HT1080 (cell line): ENCODE results near the gene INPP5F. TPM values are rescaled to one million over a fixed set of nuclear protein-coding genes. Genes with fewer than 3 reads are reported as not detected.
A peak's percentile ranks its signal among the peaks of the same experiment; 100 is the strongest.
"Not testable (repeated sequence)": the region's sequence is repeated elsewhere in the genome, so short reads cannot be mapped to it uniquely, and the experiment has no call there.

Experiments
- DNase-seq: peaks from one replicate; pipeline ENCODE4 v3.0.0-alpha.2; 2015; ENCODE audit warnings: low read depth
- total RNA-seq: library from RNA; depleted of rRNA; stranded (reverse); fragments of >200 nt; shearing (Covaris generic); gene quantifications from 2 replicates; pipeline ENCODE4 v1.2.3, GENCODE V29; 2014

INPP5F gene
- total RNA-seq, 1 experiment from 2014 or later: 19.0 TPM

DNA sequence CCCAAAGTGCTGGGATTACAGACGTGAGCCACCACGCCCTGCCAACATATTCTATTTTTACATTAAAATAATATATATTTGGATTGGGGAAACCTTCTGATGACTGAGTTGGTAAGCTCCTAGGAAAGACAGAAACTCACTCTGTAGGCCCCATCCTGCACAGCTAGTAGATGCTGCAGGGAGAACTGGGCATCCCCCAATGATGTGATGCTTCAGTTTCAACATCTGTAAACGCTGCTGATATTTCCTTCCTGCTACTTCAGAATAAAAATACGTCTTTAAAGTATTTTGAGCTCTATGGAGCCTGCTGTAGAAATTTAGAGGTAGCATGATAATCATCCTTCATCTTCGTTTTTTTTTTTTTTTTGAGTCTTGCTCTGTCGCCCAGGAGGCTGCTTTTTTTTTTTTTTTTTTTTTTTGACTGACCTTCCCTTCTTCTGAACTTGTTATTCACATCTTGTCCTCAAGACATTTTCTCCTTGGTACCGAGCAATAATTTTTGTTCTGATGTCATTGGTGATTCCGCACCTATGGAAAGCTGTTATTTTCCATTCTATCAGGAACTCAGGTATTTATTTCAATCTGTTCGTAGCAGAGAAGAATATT is 21.8 kb upstream of the INPP5F start:
- no peak for DNase-seq

DNA sequence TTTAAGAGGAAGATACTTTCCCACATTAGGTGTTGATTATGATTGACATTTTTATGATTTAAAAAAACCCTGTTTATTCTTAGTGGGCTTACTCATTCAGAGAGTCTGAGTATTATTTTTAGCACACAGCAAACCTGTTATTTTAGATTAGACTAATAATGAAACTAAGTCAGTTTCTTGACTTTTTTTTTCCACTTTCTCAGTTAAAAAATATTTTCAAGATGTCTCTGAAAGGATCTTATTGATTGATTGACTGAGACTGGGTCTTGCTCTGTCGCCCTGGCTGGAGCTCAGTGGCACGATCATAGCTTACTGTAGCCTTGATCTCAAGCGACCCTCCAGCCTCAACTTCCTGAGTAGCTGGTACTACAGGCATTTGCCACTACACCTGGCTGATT is 20.4 kb upstream of the INPP5F start:
- no peak for DNase-seq

DNA sequence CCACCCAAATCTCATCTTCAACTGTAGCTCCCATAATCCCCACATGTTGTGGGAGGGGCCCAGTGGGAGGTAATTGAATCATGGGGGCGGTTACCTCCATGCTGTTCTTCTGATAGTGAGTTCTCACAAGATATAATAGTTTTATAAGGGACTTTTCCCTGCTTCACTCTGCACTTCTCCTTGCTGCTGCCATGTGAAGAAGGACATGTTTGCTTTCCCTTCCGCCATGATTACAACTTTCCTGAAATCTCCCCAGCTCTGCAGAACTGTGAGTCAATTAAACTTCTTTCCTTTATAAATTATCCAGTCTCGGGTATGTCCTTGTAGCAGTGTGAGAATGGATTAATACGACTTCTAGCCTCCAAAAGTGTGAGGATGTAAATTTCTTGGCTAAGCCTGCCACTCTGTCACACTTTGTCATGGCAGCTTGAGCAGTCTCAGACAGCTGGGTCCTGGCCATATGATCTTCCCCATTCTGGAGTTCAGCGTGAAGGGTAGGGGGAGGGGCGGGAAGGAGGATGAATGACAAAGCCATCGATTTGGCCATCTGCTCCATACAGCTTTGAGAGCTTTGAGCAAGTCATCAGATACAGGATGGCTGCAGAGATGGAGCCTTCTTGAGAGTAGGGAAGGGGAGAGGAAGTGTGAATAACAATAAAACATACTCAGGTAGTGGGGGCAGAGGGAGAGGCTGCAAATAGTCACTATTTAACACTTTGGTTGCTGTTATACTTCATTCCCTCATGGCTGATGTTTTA is 19.1 kb upstream of the INPP5F start:
- no peak for DNase-seq

DNA sequence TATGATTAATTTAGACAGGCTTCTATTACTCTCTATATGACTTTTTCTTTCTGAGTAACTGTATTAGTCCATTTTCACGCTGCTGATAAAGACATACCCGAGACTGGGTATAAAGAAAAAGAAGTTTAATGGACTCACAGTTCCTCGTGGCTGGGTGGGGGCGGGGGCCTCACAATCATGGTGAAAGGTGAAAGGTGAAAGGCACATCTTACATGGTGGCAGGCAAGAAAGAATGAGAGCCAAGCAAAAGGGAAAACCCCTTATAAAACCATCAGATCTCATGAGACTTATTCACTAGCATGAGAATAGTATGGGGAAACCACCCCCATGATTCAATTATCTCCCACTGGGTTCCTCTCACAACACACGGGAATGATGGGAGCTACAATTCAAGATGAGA is 18.5 kb upstream of the INPP5F start:
- not testable (repeated sequence) for DNase-seq

DNA sequence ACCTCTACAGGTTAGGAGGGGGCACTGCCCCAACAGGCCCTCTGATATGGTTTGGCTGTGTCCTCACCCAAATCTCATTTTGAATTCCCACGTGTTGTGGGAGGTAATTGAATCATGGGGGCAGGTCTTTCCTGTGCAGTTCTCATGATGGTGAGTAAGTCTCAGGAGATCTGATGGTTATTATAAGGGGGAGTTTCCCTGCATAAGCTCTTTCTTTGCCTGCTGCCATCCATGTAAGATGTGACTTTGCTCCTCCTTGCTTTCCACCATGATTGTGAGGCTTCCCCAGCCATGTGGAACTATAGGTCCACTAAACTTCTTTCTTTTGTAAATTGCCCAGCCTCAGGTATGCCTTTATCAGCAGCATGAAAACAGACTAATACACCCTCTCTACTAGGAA is 14.9 kb upstream of the INPP5F start:
- peak; percentile 37 for DNase-seq

DNA sequence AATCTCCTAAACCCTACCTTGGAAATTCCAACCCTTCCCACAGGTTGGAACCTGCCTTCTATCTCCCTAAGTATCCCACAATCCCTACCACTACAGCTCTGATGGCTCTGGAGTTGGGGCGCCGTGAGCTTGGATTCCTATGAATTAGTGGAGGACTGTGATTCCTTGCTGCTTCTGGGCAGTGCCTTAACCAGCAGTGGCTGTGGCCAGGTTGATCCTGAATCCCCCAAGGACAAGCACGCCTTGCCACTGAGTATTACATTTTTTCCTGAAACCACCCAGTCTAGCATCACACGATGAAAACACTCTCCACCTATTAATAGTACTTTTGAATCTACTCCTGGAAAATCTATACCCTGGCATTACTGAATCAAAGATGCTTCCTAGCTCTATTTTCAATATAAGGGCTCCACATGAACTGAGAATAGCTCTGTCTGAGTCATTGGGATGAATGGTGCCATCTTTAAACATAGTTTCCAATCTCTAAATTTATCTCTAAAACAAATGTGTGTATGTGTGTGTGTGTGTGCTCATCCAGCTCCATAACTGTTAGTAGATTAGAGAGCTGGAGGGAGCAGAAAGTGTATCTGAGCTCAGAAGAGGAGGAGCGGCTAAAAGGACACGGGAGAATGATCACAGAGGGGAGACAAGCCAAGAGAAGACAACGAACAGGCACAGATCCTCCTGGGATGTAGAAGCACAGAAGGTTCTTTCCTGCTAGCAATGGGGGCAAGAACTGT is 11.9 kb upstream of the INPP5F start:
- no peak for DNase-seq

DNA sequence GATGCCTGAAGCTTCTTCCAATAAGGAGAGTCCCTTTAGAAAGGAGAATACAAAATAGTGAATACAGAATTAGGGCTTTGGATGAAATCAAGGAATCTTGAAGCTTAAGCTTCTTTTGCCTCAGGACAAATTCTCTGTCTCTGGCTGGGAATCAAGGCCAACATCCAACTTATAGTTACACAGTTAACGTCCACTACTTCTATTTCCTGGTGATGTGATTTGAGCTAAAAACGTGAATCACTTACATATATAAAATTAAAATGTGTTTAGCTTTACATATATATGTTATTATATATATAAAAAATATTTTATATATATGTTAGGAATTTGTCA is 11.4 kb upstream of the INPP5F start:
- no peak for DNase-seq

DNA sequence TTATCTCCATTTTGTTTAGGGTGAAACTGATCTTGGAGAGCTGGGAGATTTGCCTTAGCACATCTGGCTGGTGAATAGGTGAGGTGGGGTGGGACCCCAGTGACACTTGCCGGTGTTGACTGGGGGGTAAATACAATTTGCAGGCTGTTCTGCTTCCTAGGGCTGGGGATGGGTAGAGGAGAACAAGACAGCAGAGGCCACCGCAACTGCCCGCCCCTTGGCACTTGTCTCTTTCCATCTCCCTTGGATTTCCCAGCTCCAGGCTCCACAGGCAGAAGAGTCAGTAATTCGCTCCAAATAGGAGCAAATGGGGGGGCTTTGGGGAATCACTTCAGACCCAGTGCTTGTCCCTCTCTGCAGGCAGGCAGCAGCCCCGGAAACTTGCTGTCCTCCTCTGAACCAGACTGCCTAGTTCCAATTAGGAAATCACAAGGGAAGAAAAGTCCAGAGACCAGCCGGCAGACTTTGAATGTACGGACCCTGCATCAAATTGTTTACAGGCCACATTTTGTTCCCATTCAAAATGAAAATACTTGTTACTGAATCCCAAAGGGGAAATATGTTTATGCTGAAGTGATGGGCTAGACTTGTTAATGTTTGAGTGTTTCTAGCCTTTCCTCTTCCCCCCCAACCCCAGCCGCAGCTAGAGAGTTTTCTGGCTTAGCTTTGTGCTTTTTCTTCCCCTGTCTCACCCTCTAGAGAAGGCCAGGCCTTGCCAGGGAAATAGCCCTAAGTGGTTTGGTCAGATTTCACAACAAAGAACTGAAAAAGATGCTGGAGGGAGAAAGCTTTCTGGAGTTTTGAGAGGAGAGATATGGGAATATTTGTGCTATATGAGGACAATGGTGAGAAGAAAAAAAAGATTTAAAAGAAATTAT is 10.0 kb upstream of the INPP5F start:
- no peak for DNase-seq

DNA sequence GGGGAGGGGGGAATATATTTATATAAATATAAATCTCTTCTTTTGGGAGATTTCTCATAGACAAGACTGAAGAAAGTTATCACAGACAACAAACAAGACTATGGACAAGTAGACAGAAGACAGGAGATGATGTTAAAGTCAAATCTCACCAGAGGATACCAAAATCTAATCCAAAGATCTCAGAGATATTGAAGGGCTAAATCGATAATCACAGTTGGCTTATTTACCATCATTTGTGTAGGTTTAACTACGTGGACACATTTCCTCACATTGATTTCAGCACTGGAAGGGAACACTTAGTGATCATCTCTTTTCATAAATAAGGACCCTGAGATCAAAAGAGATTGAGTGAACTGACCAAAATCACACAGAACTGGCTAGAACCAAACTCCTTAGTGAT is 2.7 kb upstream of the INPP5F start:
- no peak for DNase-seq

DNA sequence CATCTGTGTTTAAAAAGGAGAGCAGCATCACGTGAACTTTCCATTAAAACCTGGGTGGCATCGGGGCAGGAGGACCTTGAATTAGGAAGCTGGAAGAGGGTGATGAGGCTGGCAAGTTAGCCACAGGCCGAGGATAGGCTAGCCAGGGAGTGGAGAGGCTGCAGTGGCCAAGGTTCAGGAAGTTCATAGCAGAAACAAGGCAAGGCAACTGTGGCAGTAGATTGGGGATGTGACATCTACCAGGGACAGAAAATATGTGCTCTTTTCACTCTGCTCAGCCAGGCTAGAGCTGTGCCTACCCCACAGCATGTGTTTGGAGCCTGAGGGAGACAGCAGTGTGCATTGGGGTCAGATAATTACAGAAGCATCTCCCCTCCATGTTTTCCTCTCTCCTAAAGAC is 2.2 kb upstream of the INPP5F start:
- no peak for DNase-seq

DNA sequence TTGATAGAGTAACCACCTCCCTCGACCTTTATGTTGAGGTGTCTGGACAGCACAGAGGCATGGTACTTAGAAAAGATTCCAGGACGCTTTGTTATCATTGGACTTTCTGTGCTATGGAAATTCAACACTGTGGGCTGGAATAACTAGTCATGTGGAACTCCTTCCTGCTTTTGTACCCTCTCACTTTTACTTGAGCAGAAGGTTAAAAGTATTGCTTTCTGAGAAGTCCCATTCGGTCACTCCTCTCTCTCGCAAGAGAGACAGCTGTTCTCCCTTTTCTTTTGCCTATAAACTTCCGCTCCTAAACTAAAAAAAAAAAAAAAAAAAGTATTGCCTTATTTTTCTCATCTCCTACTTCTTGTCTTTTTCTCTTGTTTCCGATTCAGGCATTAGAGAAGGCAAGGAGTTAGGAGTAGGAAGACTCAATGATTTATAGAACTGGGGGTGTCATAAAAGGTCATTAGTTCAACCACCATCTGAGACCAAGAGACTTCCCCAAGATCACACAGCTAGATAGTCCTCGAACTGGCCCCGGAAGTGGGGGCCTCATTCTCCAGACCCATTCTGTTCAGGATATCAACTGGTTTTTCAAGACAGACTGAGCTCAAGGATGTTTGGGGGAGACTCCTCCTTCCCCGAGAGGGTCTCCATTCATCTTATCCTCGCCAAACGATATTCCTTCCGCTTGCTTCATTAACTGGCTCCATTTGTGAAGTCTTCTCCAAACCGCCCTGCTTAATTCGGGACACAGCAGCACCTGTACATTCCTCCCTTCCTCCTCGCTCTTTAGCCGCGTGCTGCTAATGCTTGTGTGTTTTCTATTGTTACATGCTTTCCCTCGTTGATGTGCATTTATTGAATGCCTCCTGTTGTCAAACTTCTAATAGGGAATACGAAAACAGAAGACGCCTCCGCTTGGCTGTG is 995 bp upstream of the INPP5F start:
- DNase-seq: peak; percentile 13

DNA sequence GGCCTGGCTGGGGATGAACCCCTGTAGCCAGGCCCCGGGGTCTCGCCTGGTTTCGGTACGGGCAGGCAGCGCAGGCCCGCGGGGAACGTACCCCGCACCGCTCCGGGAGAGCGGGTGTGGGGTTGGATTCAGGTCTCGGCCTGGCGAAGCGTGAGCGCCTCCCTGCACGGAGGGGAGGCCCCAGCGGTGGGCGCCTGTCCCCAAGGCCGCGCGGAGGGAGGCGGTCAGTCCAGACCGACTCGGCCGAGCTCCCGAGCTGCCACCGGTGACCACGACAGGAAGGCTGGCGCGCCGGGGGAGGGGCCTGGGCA is 378 bp upstream of the INPP5F start:
- DNase-seq: no peak

DNA sequence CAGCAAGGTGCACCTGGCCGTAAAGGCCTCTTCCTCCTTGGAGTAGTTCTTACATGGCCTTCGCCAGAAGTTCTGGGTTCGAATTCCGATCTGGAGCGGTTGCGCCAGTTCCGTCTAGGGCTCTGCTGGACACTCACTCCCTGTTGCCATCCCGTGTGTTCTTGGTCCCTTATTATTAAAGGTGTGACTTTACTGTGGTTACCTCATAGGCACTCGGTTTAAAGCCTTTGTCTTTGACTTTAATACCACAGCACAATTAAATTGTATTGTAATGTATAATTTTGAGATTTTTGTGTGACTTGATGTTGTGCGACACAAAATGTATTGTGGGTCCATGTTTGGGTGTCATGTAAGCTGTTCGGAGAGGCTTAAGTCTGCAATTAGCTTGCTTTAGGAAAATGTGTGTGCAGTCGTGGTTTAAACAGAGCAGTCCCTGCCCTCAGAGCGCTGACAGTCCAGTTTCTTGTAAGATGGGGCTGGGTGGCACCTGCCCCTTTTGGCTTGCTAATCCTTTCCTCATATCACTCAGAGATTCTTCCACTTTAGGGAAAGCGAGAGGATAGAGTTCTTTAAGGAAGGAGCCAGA is 919 bp downstream of the INPP5F start:
- DNase-seq: no peak

DNA sequence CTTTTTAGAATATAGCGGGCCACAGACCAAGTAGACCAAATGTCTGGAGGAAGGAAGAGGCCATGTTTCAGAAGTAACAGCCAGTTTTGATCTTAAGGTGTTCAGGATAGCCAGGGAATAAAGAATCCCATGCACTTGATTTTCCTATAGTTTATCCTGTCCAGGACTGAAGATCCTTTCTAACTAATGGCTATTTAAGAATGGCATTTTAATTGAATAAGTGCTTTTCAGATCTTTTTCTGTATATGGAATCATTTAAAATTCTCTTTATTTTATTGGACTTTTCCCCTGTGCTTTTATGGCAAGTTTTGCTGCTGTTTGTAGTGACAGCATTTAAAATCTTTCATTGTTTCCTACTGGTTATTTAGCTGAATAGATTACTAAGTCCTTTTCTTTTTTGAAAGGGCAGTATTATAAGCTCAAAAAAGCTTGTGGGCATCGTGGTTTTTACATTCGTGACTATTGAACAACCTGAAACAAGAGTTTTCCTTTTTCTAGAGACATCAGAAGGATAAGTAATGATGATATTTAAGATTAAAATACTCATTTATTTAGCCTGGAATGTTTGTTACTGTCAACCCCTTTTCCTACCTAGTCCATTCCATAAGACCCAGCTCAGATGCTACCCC is 2.4 kb downstream of the INPP5F start:
- no peak for DNase-seq

DNA sequence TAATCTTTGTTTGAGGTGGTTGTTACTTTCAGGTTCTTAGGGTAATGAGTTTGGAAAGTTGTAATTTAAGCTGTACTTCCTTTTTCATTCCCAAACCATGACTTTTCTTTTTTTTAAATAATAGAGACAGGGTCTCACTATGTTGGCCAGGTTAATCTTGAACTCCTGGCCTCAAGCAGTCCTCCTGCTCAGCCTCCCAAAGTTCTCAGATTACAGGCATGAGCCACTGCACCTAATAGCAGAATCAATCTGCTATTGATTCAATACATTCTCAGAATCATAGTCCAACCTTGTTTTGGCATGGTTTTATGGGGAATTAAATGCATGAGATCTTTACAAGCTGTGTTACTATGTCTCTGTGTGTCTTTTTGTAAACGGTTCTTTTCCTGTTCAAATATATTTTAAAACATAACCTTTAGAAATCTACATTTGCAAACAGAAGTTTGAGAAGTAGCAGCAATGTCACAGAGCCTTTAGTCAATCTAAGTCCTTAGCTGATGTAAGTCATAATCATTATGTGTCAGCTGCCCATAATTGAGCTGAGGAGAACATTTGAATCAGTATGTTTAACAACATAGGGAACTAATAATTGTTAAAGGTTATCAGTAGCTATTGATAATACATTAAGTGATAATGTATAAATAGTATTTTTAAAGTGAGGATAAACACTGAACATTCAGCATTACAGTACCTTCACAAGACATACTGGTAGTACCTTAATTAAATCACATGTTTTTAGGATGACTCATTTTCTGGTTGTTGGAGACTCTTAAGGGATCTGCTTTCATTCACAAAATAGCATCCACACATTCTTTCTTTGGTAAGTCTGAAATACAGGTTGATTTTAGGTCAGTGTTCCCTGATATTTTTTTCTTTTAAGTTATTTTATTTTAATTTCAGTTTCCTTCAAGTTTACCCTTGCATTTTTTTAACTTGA is 8.8 kb downstream of the INPP5F start:
- DNase-seq: peak; percentile 65

DNA sequence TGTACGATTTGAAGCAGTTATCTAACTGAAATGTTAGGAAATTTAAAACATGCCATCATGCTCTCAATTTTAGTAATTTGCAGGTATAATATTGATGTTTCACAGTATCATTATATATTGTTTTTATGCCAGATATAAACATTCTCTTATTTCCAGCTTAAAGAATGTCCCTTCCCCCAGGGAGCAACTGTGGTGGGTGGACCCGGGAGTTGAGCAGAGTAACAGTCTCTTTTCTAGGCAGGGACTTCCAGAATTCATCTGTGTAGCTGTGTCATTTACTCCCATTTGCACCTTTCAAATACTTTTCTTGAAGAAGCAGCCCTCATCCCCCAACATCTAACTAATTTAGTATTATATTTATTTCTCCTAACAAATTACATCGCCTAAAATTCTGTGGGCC is 9.6 kb downstream of the INPP5F start:
- DNase-seq: no peak

DNA sequence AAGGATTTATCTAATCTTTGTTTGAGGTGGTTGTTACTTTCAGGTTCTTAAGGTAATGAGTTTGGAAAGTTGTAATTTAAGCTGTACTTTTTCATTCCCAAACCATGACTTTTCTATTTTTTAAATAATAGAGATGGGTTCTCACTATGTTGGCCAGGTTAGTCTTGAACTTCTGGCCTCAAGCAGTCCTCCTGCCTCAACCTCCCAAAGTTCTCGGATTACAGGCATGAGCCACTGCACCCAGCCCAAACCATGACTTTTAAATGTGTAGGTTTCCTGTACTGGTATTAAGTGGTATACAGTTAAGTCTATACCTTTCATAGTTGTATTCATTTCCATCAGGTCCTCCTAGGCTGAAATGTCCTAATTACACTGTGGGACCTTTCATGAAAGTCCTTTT is 10.4 kb downstream of the INPP5F start:
- no peak for DNase-seq

DNA sequence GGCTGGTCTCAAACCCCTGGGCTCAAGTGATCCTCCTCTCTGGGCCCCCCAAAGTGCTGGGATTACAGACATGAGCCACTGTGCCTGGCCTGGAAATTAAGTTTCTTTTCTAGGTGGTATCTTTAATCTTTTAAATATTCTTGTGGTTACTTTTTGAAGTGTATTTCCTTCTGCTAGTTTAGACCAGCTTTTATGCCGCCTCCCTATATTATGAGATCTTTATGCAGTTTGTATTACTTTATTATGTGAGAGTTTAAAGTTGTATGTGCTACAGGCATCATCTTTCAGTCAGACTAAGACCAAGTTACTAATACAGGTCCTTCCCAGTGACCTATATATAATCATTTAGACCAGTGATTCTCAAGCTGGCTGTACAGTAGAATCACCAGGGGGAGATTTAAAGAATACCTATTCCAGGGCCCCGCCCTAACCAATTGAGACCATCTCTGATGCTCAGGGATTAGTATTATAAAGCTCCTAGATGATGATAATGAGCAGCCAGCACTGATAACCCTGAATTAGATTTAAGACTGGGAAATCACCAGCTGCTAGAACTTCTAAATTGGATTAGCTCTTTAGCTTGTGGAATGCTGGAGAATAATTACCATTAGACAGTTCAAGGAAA is 11.3 kb downstream of the INPP5F start:
- no peak for DNase-seq
